GM19023 (cell line): Measurements from ENCODE around the gene ADGB.

Source experiments
- ATAC-seq: cut with Tn5 transposase; IDR thresholded peaks from one replicate; pipeline ENCODE4 v1.9.1; 2021; ENCODE audit warnings: mild to moderate bottlenecking, moderate library complexity; ENCODE audit not compliant: unreplicated experiment

Gene ADGB

GRCh38 chr6:146859795-146860495, 261.2 kb downstream of the ADGB start:
- ATAC-seq, result no peak

GRCh38 chr6:146860583-146860982, 261.8 kb downstream of the ADGB start:
- no peak for ATAC-seq

- no peak for ATAC-seq
Measured at GRCh38 chr6:146861029-146861563, 262.3 kb downstream of the ADGB start.

DNA sequence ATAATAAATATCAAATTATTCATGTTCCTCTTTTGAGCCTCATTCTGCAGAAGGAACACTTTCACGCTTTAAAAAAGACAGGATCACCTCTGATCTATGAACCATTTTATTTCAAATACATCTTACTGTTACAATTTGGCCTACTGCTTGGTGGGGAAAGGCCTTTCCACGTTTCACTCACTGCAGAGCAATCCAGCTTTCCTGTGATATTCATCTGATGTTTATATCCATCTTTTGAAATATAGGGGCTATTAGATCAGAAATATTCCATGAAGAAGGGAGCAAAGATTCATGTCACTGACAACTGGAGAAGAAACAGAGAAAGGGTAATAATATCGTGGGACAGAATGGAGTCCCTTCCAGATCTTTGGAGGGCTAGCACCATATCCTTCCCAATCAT, 262.9 kb downstream of the ADGB start:
- ATAC-seq, result no peak

DNA sequence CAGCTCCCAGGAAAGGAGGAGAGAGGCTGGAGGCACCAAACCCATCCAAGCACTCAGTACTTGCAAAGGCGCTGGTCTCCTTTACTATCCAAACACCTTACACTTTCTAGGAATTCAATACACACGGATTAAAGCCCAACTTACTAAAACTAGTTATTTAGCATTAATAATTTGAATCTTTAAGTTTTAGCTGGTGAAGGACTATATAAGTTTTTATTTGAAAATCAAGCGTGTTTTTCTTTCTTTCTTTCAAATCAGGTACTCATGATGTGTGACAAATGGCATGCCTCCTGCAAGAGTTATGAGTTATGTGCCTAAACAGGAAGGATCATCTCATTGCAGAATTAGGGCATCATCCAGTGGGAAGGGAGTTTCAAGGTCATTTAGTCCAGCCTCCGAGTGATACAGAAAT, 263.7 kb downstream of the ADGB start:
- ATAC-seq, result no peak

GRCh38 chr6:146864300-146864699, 265.5 kb downstream of the ADGB start:
- no peak for ATAC-seq

GRCh38 chr6:146864885-146865284, 266.1 kb downstream of the ADGB start:
- ATAC-seq, result no peak
